HG02852 (cell line): Measurements from ENCODE around the gene PCDHA11.
"Not testable (repeated sequence)": the region's sequence is repeated elsewhere in the genome, so short reads cannot be mapped to it uniquely, and the experiment has no call there.

Experiments
- ATAC-seq: cut with Tn5 transposase; IDR thresholded peaks from one replicate; pipeline ENCODE4 v1.9.1; 2021; ENCODE audit warnings: mild to moderate bottlenecking, moderate library complexity; ENCODE audit not compliant: unreplicated experiment

PCDHA11 gene

DNA sequence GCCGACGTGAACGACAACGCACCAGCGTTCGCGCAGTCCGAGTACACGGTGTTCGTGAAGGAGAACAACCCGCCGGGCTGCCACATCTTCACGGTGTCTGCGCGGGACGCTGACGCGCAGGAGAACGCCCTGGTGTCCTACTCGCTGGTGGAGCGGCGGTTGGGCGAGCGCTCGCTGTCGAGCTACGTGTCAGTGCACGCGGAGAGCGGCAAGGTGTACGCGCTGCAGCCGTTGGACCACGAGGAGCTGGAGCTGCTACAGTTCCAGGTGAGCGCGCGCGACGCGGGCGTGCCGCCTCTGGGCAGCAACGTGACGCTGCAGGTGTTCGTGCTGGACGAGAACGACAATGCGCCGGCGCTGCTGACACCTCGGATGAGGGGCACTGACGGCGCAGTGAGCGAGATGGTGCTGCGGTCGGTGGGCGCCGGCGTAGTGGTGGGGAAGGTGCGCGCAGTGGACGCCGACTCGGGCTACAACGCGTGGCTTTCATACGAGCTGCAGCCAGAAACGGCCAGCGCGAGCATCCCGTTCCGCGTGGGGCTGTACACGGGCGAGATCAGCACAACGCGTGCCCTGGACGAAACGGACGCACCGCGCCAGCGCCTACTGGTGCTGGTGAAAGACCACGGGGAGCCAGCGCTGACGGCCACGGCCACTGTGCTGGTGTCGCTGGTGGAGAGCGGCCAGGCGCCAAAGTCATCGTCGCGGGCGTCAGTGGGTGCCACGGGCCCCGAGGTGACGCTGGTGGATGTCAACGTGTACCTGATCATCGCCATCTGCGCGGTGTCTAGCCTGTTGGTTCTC lies 18.7 kb upstream of the PCDHA11 start:
- not testable (repeated sequence) for ATAC-seq

DNA sequence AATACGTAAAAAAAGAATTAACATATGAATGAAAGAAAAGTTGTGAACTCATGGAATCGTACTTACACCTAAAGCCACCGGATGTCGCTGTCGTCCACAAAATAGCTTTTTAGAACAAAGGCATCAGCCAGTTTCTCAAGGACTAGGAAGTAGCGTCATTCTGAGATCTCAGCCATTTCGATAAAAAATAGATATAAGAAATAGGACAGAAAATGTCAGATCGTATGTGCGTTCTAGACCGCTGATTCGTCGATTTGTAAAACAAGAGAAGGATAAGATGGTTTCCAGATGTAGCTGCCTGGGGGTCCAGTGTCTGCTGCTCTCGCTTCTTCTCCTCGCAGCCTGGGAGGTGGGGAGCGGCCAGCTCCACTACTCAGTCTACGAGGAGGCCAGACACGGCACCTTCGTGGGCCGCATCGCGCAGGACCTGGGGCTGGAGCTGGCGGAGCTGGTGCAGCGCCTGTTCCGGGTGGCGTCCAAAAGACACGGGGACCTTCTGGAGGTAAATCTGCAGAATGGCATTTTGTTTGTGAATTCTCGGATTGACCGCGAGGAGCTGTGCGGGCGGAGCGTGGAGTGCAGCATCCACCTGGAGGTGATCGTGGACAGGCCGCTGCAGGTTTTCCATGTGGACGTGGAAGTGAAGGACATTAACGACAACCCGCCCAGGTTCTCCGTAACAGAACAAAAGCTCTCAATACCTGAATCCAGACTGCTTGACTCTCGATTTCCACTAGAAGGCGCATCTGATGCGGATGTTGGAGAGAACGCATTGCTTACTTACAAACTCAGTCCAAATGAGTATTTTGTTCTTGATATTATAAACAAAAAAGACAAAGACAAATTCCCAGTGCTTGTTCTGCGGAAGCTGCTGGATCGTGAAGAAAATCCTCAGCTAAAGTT lies 12.7 kb upstream of the PCDHA11 start, which contains the start of gene PCDHA10:
PCDHA10 (plus strand) TSS at position 126 of the 903 bp plus-strand sequence; CDS start at position 278, 152 bp downstream.
- ATAC-seq, result no peak

DNA sequence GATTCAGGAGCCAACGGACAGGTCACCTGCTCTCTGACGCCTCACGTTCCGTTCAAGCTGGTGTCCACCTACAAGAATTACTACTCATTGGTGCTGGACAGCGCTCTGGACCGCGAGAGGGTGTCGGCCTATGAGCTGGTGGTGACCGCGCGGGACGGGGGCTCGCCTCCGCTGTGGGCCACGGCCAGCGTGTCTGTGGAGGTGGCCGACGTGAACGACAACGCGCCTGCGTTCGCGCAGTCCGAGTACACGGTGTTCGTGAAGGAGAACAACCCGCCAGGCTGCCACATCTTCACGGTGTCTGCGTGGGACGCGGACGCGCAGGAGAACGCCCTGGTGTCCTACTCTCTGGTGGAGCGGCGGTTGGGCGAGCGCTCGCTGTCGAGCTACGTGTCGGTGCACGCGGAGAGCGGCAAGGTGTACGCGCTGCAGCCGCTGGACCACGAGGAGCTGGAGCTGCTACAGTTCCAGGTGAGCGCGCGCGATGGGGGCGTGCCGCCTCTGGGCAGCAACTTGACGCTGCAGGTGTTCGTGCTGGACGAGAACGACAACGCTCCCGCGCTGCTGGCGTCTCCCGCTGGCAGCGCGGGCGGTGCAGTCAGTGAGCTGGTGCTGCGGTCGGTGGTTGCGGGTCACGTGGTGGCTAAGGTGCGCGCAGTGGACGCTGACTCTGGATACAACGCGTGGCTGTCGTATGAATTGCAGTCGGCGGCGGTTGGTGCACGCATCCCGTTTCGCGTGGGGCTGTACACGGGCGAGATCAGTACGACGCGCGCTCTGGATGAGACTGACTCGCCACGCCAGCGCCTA lies 11.4 kb upstream of the PCDHA11 start:
- ATAC-seq, result no peak

DNA sequence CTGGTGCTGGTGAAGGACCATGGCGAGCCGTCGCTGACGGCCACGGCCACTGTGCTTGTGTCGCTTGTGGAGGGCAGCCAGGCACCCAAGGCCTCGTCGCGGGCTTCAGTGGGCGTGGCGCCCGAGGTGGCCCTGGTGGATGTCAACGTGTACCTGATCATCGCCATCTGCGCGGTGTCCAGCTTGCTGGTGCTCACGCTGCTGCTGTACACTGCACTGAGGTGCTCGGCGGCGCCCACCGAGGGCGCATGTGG lies 10.8 kb upstream of the PCDHA11 start:
- ATAC-seq, result no peak

DNA sequence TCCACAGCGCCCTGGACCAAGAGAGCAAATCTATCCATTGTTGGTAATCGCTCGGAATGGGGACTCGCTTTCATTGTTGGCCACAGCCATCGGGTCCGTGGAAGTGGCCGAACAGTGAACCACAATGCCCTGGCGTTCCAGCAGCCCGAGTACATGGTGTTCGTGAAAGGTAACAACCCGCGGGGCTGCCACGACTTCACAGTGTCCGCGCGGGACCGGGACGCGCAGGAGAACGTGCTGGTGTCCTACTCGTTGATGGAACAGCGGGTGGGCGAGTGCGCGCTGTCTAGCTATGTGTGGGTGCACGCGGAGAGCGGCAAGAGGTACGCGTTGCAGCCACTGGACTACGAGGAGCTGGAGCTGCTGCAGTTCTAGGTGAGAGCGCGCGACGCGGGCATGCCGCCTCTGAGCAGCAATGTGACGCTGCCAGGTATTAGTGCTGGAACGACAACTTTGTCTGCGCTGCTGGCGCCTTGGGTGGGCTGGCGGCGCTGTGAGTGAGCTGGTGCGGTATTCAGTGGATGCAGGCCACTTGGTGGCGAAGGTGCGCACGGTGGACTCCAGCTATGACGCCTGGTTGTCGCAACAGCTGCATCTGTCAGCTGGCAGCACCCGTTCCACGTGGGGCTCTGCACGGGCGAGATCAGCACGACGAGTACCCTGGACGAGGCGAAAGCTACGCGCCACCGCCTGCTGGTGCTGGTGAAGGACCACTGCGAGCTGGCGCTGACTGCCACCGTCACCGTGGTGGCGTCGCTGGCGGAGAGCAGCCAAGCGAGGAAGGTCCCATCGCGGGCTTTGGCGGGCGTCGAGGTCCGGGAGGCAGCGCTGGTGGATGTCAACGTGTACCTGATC lies 6.1 kb upstream of the PCDHA11 start:
- ATAC-seq, result no peak

DNA sequence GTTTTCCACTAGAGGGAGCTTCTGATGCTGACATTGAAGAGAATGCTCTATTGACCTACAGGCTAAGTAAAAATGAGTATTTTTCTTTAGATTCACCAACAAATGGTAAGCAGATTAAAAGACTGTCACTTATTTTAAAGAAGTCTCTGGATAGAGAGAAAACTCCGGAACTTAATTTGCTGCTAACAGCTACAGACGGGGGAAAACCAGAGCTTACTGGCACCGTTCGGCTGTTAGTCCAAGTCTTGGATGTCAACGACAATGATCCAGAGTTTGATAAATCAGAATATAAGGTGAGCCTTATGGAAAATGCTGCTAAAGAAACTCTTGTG lies 764 bp downstream of the PCDHA11 start:
- no peak for ATAC-seq

DNA sequence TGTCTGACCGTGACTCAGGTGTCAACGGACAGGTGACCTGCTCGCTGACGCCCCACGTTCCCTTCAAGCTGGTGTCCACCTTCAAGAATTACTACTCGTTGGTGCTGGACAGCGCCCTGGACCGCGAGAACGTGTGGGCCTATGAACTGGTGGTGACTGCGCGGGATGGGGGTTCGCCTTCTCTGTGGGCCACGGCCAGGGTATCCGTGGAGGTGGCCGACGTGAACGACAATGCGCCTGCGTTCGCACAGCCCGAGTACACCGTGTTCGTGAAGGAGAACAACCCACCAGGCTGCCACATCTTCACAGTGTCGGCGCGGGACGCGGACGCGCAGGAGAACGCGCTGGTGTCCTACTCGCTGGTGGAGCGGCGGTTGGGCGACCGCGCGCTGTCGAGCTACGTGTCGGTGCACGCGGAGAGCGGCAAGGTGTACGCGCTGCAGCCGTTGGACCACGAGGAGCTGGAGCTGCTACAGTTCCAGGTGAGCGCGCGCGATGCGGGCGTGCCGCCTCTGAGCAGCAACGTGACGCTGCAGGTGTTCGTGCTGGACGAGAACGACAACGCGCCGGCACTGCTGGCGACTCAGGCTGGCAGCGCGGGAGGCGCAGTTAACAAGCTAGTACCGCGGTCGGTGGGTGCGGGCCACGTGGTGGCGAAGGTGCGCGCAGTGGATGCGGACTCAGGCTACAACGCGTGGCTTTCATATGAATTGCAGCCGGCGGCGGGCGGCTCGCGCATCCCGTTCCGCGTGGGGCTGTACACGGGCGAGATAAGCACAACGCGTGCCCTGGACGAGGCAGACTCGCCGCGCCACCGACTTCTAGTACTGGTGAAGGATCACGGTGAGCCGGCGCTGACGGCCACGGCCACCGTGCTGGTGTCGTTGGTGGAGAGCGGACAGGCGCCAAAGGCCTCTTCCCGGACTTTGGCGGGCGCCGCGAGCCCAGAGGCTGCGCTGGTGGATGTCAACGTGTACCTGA lies 1.8 kb downstream of the PCDHA11 start:
- ATAC-seq, result no peak

DNA sequence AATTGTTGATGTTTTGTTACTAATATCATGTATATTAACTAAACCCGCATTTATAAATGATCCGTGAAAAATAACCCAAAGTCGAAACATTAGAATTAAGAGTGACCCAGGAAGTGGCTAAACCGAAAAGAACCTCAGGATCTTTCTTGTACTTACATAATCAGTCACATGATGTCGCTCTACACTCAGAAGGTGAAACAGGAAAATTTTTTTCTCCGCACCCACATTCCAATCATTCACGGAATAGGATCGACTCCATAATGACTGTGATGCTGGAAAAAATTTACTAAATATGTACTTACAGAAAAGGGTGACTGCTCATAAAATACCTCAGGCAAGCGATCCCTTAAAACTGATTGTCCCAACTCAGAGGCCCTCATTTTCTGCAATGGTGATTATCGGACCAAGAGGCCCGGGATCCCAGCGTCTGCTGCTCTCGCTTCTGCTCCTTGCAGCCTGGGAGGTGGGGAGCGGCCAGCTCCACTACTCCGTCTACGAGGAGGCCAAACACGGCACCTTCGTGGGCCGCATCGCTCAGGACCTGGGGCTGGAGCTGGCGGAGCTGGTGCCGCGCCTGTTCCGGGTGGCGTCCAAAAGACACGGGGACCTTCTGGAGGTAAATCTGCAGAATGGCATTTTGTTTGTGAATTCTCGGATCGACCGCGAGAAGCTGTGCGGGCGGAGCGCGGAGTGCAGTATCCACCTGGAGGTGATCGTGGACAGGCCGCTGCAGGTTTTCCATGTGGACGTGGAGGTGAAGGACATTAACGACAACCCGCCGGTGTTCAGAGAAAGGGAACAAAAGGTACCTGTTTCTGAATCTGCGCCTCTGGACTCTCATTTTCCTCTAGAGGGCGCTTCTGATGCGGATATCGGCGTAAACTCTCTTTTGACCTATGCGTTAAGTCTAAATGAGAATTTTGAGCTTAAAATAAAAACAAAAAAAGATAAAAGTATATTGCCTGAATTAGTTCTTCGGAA lies 6.6 kb downstream of the PCDHA11 start, which contains the start of gene PCDHA12:
PCDHA12 (plus strand) TSS at position 224 of the 981 bp plus-strand sequence; CDS start at position 389, 165 bp downstream.
- no peak for ATAC-seq

DNA sequence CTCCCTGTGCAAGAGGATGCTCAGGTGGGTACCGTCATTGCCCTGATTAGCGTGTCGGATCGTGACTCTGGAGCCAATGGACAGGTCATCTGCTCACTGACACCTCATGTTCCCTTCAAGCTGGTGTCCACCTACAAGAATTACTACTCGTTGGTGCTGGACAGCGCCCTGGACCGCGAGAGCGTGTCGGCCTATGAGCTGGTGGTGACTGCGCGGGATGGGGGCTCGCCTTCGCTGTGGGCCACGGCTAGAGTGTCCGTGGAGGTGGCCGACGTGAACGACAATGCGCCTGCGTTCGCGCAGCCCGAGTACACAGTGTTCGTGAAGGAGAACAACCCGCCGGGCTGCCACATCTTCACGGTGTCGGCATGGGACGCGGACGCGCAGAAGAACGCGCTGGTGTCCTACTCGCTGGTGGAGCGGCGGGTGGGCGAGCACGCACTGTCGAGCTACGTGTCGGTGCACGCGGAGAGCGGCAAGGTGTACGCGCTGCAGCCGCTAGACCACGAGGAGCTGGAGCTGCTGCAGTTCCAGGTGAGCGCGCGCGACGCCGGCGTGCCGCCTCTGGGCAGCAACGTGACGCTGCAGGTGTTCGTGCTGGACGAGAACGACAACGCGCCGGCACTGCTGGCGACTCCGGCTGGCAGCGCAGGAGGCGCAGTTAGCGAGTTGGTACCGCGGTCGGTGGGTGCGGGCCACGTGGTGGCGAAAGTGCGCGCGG lies 7.9 kb downstream of the PCDHA11 start:
- not testable (repeated sequence) for ATAC-seq

DNA sequence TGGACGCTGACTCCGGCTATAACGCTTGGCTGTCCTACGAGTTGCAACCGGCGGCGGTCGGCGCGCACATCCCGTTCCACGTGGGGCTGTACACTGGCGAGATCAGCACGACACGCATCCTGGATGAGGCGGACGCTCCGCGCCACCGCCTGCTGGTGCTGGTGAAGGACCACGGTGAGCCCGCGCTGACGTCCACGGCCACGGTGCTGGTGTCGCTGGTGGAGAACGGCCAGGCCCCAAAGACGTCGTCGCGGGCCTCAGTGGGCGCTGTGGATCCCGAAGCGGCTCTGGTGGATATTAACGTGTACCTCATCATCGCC lies 8.5 kb downstream of the PCDHA11 start:
- no peak for ATAC-seq

DNA sequence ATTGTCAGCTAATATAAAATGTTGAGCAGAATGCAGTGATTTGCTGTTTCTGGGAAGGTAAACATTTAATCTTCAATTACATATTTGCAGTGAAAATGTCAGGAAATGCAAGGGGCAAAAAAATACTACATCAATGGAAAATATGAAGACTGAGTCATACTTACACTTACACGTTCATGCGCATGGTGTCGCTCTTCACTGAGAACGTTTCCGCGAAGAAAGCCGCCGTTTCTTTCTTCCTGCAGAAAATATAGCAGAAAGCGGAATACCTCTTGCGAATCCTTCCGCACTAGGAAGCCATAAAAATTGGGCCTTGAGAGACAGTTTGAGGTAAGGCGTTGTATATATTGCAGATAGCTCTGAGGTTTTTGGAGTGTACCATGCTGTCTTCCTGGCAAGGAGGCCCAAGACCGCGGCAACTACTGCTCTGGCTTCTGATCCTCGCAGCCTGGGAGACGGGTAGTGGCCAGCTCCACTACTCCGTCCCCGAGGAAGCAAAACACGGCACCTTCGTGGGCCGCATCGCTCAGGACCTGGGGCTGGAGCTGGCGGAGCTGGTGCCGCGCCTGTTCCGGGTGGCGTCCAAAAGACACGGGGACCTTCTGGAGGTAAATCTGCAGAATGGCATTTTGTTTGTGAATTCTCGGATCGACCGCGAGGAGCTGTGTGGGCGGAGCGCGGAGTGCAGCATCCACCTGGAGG lies 13.3 kb downstream of the PCDHA11 start, which contains the start of gene PCDHA13:
PCDHA13 (plus strand) TSS at position 236 of the 702 bp plus-strand sequence; CDS start at position 381, 145 bp downstream.
- no peak for ATAC-seq

DNA sequence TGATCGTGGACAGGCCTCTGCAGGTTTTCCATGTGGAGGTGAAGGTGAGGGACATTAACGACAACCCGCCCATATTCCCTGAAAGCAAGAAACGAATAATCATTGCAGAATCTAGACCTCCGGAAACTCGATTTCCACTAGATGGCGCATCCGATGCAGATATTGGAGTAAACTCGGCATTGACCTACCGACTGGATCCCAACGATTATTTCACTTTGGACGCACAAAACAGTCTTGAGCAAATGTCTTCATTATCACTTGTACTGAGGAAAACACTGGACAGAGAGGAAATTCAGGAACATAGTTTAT lies 13.8 kb downstream of the PCDHA11 start:
- ATAC-seq, result no peak

DNA sequence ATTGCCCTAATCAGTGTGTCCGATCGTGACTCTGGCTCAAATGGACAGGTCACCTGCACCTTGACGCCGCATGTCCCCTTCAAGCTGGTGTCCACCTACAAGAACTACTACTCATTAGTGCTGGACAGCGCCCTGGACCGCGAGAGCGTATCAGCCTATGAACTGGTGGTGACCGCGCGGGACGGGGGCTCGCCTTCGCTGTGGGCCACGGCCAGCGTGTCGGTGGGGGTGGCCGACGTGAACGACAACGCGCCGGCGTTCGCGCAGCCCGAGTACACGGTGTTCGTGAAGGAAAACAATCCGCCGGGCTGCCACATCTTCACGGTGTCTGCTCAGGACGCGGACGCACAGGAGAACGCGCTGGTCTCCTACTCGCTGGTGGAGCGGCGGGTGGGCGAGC lies 14.6 kb downstream of the PCDHA11 start:
- ATAC-seq, result no peak

DNA sequence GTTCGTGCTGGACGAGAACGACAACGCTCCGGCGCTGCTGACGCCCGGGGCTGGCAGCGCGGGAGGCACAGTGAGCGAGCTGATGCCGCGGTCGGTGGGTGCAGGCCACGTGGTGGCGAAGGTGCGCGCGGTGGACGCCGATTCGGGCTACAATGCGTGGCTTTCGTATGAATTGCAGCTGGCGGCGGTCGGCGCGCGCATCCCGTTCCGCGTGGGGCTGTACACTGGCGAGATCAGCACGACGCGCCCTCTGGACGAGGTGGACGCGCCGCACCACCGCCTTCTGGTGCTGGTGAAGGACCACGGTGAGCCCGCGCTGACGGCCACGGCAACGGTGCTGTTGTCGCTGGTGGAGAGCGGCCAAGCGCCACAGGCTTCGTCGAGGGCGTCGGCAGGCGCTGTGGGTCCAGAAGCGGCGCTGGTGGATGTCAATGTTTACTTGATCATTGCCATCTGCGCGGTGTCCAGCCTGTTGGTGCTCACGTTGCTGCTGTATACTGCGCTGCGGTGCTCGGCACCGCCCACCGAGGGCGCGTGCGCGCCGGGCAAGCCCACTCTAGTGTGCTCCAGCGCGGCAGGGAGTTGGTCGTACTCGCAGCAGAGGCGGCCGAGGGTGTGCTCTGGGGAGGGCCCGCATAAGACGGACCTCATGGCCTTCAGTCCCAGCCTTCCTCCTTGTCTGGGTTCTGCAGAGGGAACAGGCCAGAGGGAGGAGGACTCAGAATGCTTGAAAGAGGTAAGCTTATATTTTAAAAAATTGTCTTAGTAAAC lies 15.4 kb downstream of the PCDHA11 start:
- ATAC-seq, result no peak

DNA sequence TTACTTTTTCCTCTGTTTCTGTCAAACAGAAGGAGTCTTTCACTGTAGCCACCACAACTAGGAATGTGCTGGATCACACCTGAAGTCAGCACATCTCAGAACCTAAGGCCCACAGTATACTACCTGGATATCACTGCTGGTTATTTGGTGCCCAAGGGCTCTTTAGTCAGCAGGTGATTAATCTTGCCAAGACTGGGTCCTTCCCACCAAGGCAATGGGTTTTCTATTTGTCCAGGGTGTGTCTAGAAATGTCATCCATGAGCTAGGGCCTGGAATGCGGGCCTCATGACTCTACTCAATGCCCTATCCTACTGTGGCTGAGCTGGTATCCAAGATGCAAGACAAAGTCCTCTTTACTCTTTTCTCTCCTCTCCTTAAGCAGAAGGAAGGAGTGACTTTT lies 47.6 kb downstream of the PCDHA11 start:
- no peak for ATAC-seq
